Measurements from ENCODE around the gene RCBTB2.

RCBTB2 gene

DNA sequence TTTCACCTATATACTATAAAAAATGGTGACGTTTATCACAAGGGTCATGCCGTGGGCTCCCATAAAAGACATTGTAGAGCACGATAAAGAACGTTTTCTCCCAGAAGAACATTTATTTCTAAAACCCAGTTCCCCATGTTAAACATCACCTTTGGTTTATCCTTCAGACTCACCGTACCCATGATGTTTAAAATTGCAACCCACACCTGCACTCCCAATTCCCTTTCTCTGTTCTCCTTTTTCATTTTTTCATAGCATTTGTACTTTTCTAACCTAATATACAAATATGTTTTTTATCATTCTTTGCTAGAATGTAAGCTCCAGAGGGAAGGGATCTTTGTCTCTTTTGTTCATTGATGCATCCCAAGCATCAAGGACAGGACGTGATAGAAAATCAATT, 2.0 kb downstream of the RCBTB2 start:
- CTCF ChIA-PET: no interaction called here
- TF ChIP-seq ZNF214 (tag by site-specific recombination; IDR thresholded peaks at IDR 0.05; ENCODE audit: borderline replicate concordance) (no peak), GLIS1 (tag by site-specific recombination; IDR thresholded peaks at IDR 0.05) (no peak), ZNF654 (tag by site-specific recombination; IDR thresholded peaks at IDR 0.05; ENCODE audit: low read depth) (no peak), ZNF626 (tag by site-specific recombination; IDR thresholded peaks at IDR 0.05) (no peak), OSR2 (tag by site-specific recombination; IDR thresholded peaks at IDR 0.05) (no peak), ZNF133 (tag by site-specific recombination; IDR thresholded peaks at IDR 0.05) (no peak), ZNF549 (tag by site-specific recombination; IDR thresholded peaks at IDR 0.05) (no peak), ZNF664 (tag by site-specific recombination; IDR thresholded peaks at IDR 0.05) (no peak), ZNF560 (tag by site-specific recombination; IDR thresholded peaks at IDR 0.05; ENCODE audit: borderline replicate concordance) (no peak), ZNF24 (tag by site-specific recombination; IDR thresholded peaks at IDR 0.05) (no peak), PBX3 (CRISPR knock-in tag; IDR thresholded peaks at IDR 0.05) (no peak), RBAK (tag by site-specific recombination; IDR thresholded peaks at IDR 0.05) (no peak), AEBP2 (tag by site-specific recombination; IDR thresholded peaks at IDR 0.05; ENCODE audit: borderline replicate concordance) (no peak), ZNF350 (tag by site-specific recombination; IDR thresholded peaks at IDR 0.05) (no peak), HOXD13 (CRISPR knock-in tag; IDR thresholded peaks at IDR 0.05; ENCODE audit: borderline replicate concordance) (no peak)
- TF ChIP-seq, protein P1, sequence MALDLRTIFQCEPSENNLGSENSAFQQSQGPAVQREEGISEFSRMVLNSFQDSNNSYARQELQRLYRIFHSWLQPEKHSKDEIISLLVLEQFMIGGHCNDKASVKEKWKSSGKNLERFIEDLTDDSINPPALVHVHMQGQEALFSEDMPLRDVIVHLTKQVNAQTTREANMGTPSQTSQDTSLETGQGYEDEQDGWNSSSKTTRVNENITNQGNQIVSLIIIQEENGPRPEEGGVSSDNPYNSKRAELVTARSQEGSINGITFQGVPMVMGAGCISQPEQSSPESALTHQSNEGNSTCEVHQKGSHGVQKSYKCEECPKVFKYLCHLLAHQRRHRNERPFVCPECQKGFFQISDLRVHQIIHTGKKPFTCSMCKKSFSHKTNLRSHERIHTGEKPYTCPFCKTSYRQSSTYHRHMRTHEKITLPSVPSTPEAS (tag by site-specific recombination; IDR thresholded peaks at IDR 0.05): no peak
- Histone ChIP-seq H3K4me3 (ENCODE audit: low read depth, low read length) (no peak overlapping the region), H3K36me3 (ENCODE audit: control insufficient read depth in 2 of 2, insufficient read depth in 1 of 2, low read length in 2 of 2) (no peaks in the 10 kb centered on the region), H3K9me3 (ENCODE audit: control insufficient read depth, insufficient read depth, low read depth, low read length) (no peaks in the 10 kb centered on the region), H3K4me1 (ENCODE audit: control insufficient read depth, insufficient read depth, low read length) (peaks cover 3% of the 10 kb centered on the region; the same call in 1 of the 2 replicates), H3K27ac (ENCODE audit: extremely low read depth, low read depth, low read length) (no peak overlapping the region)
- POLR2A ChIA-PET: no interaction called here

GRCh38 chr13:48528720-48529119, 4.2 kb downstream of the RCBTB2 start:
- ChIA-PET POLR2A (no interaction called here), CTCF (no interaction called here)
- Histone ChIP-seq H3K36me3 (ENCODE audit: control insufficient read depth in 2 of 2, insufficient read depth in 1 of 2, low read length in 2 of 2) (no peaks in the 10 kb centered on the region), H3K4me1 (ENCODE audit: control insufficient read depth, insufficient read depth, low read length) (peaks cover 3% of the 10 kb centered on the region; the same call in 1 of the 2 replicates), H3K4me3 (ENCODE audit: low read depth, low read length) (no peak overlapping the region), H3K9me3 (ENCODE audit: control insufficient read depth, insufficient read depth, low read depth, low read length) (no peaks in the 10 kb centered on the region), H3K27ac (ENCODE audit: extremely low read depth, low read depth, low read length) (no peak overlapping the region)
- TF ChIP-seq ZNF664 (tag by site-specific recombination; IDR thresholded peaks at IDR 0.05) (peak; percentile 72; the same call in 1 of the 2 replicates), ZBTB26 (tag by site-specific recombination; optimal IDR thresholded peaks at IDR 0.05) (no peak)

GRCh38 chr13:48527955-48528354, 4.9 kb downstream of the RCBTB2 start:
- Histone ChIP-seq H3K4me3 (ENCODE audit: low read depth, low read length) (no peak overlapping the region), H3K9me3 (ENCODE audit: control insufficient read depth, insufficient read depth, low read depth, low read length) (no peaks in the 10 kb centered on the region), H3K4me1 (ENCODE audit: control insufficient read depth, insufficient read depth, low read length) (no peaks in the 10 kb centered on the region; the same call in 1 of the 2 replicates), H3K36me3 (ENCODE audit: control insufficient read depth in 2 of 2, insufficient read depth in 1 of 2, low read length in 2 of 2) (no peaks in the 10 kb centered on the region), H3K27ac (ENCODE audit: extremely low read depth, low read depth, low read length) (no peak overlapping the region)
- POLR2A ChIA-PET: no interaction called here
- CTCF ChIA-PET: no interaction called here
- TF ChIP-seq ZNF544 (tag by site-specific recombination; IDR thresholded peaks at IDR 0.05) (no peak), ZNF670 (tag by site-specific recombination; IDR thresholded peaks at IDR 0.05; ENCODE audit: low read depth) (no peak), WT1 (tag by site-specific recombination; IDR thresholded peaks at IDR 0.05) (no peak), ZNF391 (tag by site-specific recombination; IDR thresholded peaks at IDR 0.05; ENCODE audit: borderline replicate concordance, low read depth) (no peak)
- TF ChIP-seq, protein P2, sequence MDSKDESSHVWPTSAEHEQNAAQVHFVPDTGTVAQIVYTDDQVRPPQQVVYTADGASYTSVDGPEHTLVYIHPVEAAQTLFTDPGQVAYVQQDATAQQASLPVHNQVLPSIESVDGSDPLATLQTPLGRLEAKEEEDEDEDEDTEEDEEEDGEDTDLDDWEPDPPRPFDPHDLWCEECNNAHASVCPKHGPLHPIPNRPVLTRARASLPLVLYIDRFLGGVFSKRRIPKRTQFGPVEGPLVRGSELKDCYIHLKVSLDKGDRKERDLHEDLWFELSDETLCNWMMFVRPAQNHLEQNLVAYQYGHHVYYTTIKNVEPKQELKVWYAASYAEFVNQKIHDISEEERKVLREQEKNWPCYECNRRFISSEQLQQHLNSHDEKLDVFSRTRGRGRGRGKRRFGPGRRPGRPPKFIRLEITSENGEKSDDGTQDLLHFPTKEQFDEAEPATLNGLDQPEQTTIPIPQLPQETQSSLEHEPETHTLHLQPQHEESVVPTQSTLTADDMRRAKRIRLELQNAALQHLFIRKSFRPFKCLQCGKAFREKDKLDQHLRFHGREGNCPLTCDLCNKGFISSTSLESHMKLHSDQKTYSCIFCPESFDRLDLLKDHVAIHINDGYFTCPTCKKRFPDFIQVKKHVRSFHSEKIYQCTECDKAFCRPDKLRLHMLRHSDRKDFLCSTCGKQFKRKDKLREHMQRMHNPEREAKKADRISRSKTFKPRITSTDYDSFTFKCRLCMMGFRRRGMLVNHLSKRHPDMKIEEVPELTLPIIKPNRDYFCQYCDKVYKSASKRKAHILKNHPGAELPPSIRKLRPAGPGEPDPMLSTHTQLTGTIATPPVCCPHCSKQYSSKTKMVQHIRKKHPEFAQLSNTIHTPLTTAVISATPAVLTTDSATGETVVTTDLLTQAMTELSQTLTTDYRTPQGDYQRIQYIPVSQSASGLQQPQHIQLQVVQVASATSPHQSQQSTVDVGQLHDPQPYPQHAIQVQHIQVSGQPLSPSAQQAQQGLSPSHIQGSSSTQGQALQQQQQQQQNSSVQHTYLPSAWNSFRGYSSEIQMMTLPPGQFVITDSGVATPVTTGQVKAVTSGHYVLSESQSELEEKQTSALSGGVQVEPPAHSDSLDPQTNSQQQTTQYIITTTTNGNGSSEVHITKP (tag by site-specific recombination; IDR thresholded peaks at IDR 0.05): no peak
- TF ChIP-seq, protein P3, sequence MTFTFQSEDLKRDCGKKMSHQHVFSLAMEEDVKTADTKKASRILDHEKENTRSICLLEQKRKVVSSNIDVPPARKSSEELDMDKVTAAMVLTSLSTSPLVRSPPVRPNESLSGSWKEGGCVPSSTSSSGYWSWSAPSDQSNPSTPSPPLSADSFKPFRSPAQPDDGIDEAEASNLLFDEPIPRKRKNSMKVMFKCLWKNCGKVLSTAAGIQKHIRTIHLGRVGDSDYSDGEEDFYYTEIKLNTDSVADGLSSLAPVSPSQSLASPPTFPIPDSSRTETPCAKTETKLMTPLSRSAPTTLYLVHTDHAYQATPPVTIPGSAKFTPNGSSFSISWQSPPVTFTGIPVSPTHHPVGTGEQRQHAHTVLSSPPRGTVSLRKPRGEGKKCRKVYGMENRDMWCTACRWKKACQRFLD (tag by site-specific recombination; IDR thresholded peaks at IDR 0.05): no peak
